HG03439 (cell line): Measurements from ENCODE around the gene ZNHIT1.
"Not testable (repeated sequence)": the region's sequence is repeated elsewhere in the genome, so short reads cannot be mapped to it uniquely, and the experiment has no call there.

Experiments used
- ATAC-seq: cut with Tn5 transposase; IDR thresholded peaks from one replicate; pipeline ENCODE4 v1.9.1; 2021; ENCODE audit warnings: mild to moderate bottlenecking, moderate library complexity; ENCODE audit not compliant: unreplicated experiment

The ZNHIT1 gene

GRCh38 chr7:101186844-101187428, 31.0 kb upstream of the ZNHIT1 start:
- no peak for ATAC-seq

- no peak for ATAC-seq
Measured at GRCh38 chr7:101189109-101189508, 28.9 kb upstream of the ZNHIT1 start.

- no peak for ATAC-seq
Measured at GRCh38 chr7:101195884-101196283, 22.1 kb upstream of the ZNHIT1 start.

GRCh38 chr7:101197991-101198390, 20.0 kb upstream of the ZNHIT1 start:
- no peak for ATAC-seq

- ATAC-seq: no peak
Measured at GRCh38 chr7:101198476-101198875, 19.5 kb upstream of the ZNHIT1 start.

- ATAC-seq: not testable (repeated sequence)
Measured at GRCh38 chr7:101199522-101199921, 18.4 kb upstream of the ZNHIT1 start.

- no peak for ATAC-seq
Measured at GRCh38 chr7:101200504-101200861, 17.5 kb upstream of the ZNHIT1 start.

GRCh38 chr7:101200862-101201599, 16.9 kb upstream of the ZNHIT1 start, which contains the start of gene MOGAT3:
MOGAT3 (minus strand) TSS chr7:101201036; CDS start chr7:101200854, 182 bp downstream.
- no peak for ATAC-seq

GRCh38 chr7:101201695-101202602, 16.0 kb upstream of the ZNHIT1 start:
- ATAC-seq: no peak

GRCh38 chr7:101202603-101202918, 15.4 kb upstream of the ZNHIT1 start:
- ATAC-seq: no peak

GRCh38 chr7:101203740-101204738, 13.9 kb upstream of the ZNHIT1 start:
- ATAC-seq: not testable (repeated sequence)

GRCh38 chr7:101205901-101206664, 11.9 kb upstream of the ZNHIT1 start:
- no peak for ATAC-seq

GRCh38 chr7:101206665-101207042, 11.3 kb upstream of the ZNHIT1 start:
- no peak for ATAC-seq

GRCh38 chr7:101207459-101207858, 10.5 kb upstream of the ZNHIT1 start:
- no peak for ATAC-seq

- no peak for ATAC-seq
Measured at GRCh38 chr7:101208794-101209193, 9.2 kb upstream of the ZNHIT1 start.

GRCh38 chr7:101210143-101210542, 7.8 kb upstream of the ZNHIT1 start:
- ATAC-seq: no peak

- ATAC-seq: no peak
Measured at GRCh38 chr7:101211501-101211900, 6.5 kb upstream of the ZNHIT1 start.

GRCh38 chr7:101212014-101212413, 6.0 kb upstream of the ZNHIT1 start:
- ATAC-seq: no peak

GRCh38 chr7:101216001-101216859, 1.7 kb upstream of the ZNHIT1 start:
- ATAC-seq: no peak
